HepG2 (cell line): ENCODE measurements around the gene EXOC7. TPM values are rescaled to one million over a fixed set of nuclear protein-coding genes. Genes with fewer than 3 reads are reported as not detected.

Experiments
- BHLHE40 ChIP-seq: IDR thresholded peaks from 2 replicates; pipeline ENCODE4 v1.6.1; 2011; ENCODE audit warnings: low read length, improper control_type of control experiment
- ELF3 ChIP-seq: IDR thresholded peaks from 2 replicates; pipeline ENCODE4 v1.6.1; 2016; ENCODE audit warnings: missing genetic modification reagents, missing compliant biosample characterization
- FOXM1 ChIP-seq: sonication (generic); formaldehyde crosslinking; IDR thresholded peaks from 2 replicates; pipeline ENCODE4 v1.5.0; 2020; ENCODE audit warnings: missing genetic modification reagents
- KMT2B ChIP-seq: IDR thresholded peaks from 2 replicates; pipeline ENCODE4 v1.6.1; 2016; ENCODE audit warnings: missing genetic modification reagents, missing compliant biosample characterization
- MED13 ChIP-seq: sonication (generic); formaldehyde crosslinking; IDR thresholded peaks from 2 replicates; pipeline ENCODE4 v1.5.0; 2020; ENCODE audit warnings: missing genetic modification reagents
- NBN ChIP-seq: fragments of 450-650 bp; conservative IDR thresholded peaks from 2 replicates; pipeline ENCODE4 v1.6.1; 2017
- PHB2 ChIP-seq: fragments of 450-650 bp; IDR thresholded peaks from 2 replicates; pipeline ENCODE4 v1.6.1; 2018; ENCODE audit not compliant: partially characterized antibody
- TAF15 ChIP-seq: fragments of 200-400 bp; formaldehyde crosslinking; IDR thresholded peaks from one replicate; pipeline ENCODE4 v1.6.1; 2018; ENCODE audit warnings: mild to moderate bottlenecking, low read depth, low read length; ENCODE audit not compliant: poor library complexity, severe bottlenecking
- ZNF180 ChIP-seq: sonication (generic); formaldehyde crosslinking; IDR thresholded peaks from 2 replicates; pipeline ENCODE4 v1.4.0; 2020; ENCODE audit warnings: low read depth, missing genetic modification reagents, borderline replicate concordance
- ZNF572 ChIP-seq: sonication (generic); formaldehyde crosslinking; IDR thresholded peaks from 2 replicates; pipeline ENCODE4 v1.5.1; 2020; ENCODE audit warnings: mild to moderate bottlenecking, missing genetic modification reagents
- polyA plus RNA-seq, 8 experiments: library from polyadenylated mRNA; depleted of rRNA in 3 of 8; stranded (reverse) in 7 of 8; unstranded in 1 of 8; fragments of >200 nt; fragmentation: Illumina TruSeq in 4 of 8; extraction: Trizol in 4 of 8; gene quantifications; 2 replicates each; pipeline versions ENCODE4 v1.2.1 to v1.2.3, GENCODE V29; 2011 to 2016; ENCODE audit warnings: low read depth in 4 of 8, missing spikeins in 1 of 8, mixed read lengths in 1 of 8; ENCODE audit not compliant: insufficient read depth in 1 of 8
- total RNA-seq, 5 experiments: library from RNA; depleted of rRNA; stranded (reverse); fragments of >200 nt; fragmentation: Illumina TruSeq; extraction: Trizol; gene quantifications; 2 replicates each; pipeline ENCODE4 v1.2.3, GENCODE V29; 2016; ENCODE audit warnings: low read depth in 1 of 5
- TF ChIP-seq, protein P1 (sequence below): sonication (generic); formaldehyde crosslinking; IDR thresholded peaks from 2 replicates; pipeline ENCODE4 v1.4.0; 2020; ENCODE audit warnings: missing genetic modification reagents
- TF ChIP-seq, protein P2 (sequence below), 2 experiments: sonication (generic) in 1 of 2; formaldehyde crosslinking in 1 of 2; IDR thresholded peaks; 2 replicates each; pipeline versions ENCODE4 v1.6.1 to v1.9.0; 2014 to 2022; ENCODE audit warnings: antibody characterized with exemption in 1 of 2, borderline replicate concordance in 1 of 2, inconsistent platforms in 1 of 2, low read depth in 1 of 2, missing genetic modification reagents in 1 of 2
- TF ChIP-seq, protein P3 (sequence below), 2 experiments: sonication (generic) in 1 of 2; formaldehyde crosslinking in 1 of 2; IDR thresholded peaks; 2 replicates each; pipeline versions ENCODE4 v1.4.0 to v1.6.1; 2018 to 2020; ENCODE audit warnings: missing genetic modification reagents in 2 of 2, borderline replicate concordance in 1 of 2, low read depth in 1 of 2, mild to moderate bottlenecking in 1 of 2, missing biosample characterization in 1 of 2
- TF ChIP-seq, protein P4 (sequence below): sonication (generic); formaldehyde crosslinking; IDR thresholded peaks from 2 replicates; pipeline ENCODE4 v1.4.0; 2020; ENCODE audit warnings: mild to moderate bottlenecking, missing genetic modification reagents

The EXOC7 gene
- total and polyA plus RNA-seq, 2 of the 13 experiments (the other 11 are each of a cell fraction or from before 2014, with no cell fraction given), result 86.9 to 116 TPM

GRCh38 chr17:76137351-76138233 is 34.0 kb upstream of the EXOC7 start (continued):
- TF ChIP-seq KMT2B (CRISPR knock-in tag), result no peak
- 0 out of 2 replicates have a peak, but pooled peaks have one; percentile 29 for TF ChIP-seq ZNF572 (CRISPR knock-in tag)
- TF ChIP-seq PHB2, result no peak
- no peak for TF ChIP-seq MED13 (CRISPR knock-in tag)
- TF ChIP-seq BHLHE40, result no peak
- TF ChIP-seq, protein P1, sequence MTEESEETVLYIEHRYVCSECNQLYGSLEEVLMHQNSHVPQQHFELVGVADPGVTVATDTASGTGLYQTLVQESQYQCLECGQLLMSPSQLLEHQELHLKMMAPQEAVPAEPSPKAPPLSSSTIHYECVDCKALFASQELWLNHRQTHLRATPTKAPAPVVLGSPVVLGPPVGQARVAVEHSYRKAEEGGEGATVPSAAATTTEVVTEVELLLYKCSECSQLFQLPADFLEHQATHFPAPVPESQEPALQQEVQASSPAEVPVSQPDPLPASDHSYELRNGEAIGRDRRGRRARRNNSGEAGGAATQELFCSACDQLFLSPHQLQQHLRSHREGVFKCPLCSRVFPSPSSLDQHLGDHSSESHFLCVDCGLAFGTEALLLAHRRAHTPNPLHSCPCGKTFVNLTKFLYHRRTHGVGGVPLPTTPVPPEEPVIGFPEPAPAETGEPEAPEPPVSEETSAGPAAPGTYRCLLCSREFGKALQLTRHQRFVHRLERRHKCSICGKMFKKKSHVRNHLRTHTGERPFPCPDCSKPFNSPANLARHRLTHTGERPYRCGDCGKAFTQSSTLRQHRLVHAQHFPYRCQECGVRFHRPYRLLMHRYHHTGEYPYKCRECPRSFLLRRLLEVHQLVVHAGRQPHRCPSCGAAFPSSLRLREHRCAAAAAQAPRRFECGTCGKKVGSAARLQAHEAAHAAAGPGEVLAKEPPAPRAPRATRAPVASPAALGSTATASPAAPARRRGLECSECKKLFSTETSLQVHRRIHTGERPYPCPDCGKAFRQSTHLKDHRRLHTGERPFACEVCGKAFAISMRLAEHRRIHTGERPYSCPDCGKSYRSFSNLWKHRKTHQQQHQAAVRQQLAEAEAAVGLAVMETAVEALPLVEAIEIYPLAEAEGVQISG (CRISPR knock-in tag), result no peak
- TF ChIP-seq NBN, result no peak
- TF ChIP-seq ELF3 (CRISPR knock-in tag), result no peak
- no peak for TF ChIP-seq ZNF180 (CRISPR knock-in tag)
- TF ChIP-seq TAF15, result no peak
- TF ChIP-seq FOXM1 (CRISPR knock-in tag), result 0 out of 2 replicates have a peak, but pooled peaks have one; percentile 17
- TF ChIP-seq, protein P2, sequence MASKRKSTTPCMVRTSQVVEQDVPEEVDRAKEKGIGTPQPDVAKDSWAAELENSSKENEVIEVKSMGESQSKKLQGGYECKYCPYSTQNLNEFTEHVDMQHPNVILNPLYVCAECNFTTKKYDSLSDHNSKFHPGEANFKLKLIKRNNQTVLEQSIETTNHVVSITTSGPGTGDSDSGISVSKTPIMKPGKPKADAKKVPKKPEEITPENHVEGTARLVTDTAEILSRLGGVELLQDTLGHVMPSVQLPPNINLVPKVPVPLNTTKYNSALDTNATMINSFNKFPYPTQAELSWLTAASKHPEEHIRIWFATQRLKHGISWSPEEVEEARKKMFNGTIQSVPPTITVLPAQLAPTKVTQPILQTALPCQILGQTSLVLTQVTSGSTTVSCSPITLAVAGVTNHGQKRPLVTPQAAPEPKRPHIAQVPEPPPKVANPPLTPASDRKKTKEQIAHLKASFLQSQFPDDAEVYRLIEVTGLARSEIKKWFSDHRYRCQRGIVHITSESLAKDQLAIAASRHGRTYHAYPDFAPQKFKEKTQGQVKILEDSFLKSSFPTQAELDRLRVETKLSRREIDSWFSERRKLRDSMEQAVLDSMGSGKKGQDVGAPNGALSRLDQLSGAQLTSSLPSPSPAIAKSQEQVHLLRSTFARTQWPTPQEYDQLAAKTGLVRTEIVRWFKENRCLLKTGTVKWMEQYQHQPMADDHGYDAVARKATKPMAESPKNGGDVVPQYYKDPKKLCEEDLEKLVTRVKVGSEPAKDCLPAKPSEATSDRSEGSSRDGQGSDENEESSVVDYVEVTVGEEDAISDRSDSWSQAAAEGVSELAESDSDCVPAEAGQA (IDR thresholded peaks at IDR 0.05; ENCODE audit: low read depth), result no peak
- TF ChIP-seq, protein P2 (CRISPR knock-in tag; IDR thresholded peaks at IDR 0.05; ENCODE audit: borderline replicate concordance), result no peak
- TF ChIP-seq, protein P3, sequence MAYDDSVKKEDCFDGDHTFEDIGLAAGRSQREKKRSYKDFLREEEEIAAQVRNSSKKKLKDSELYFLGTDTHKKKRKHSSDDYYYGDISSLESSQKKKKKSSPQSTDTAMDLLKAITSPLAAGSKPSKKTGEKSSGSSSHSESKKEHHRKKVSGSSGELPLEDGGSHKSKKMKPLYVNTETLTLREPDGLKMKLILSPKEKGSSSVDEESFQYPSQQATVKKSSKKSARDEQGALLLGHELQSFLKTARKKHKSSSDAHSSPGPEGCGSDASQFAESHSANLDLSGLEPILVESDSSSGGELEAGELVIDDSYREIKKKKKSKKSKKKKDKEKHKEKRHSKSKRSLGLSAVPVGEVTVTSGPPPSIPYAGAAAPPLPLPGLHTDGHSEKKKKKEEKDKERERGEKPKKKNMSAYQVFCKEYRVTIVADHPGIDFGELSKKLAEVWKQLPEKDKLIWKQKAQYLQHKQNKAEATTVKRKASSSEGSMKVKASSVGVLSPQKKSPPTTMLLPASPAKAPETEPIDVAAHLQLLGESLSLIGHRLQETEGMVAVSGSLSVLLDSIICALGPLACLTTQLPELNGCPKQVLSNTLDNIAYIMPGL (CRISPR knock-in tag; IDR thresholded peaks at IDR 0.05; ENCODE audit: borderline replicate concordance in 1 of 2, low read depth in 1 of 2), result no peak
- TF ChIP-seq, protein P4, sequence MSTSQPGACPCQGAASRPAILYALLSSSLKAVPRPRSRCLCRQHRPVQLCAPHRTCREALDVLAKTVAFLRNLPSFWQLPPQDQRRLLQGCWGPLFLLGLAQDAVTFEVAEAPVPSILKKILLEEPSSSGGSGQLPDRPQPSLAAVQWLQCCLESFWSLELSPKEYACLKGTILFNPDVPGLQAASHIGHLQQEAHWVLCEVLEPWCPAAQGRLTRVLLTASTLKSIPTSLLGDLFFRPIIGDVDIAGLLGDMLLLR (CRISPR knock-in tag), result no peak
